WTC11 (cell line): ENCODE data around the gene MZT1. TPM values are rescaled to one million over a fixed set of nuclear protein-coding genes. Genes with fewer than 3 reads are reported as not detected.

Experiments
- ATAC-seq: fragments of 200-7000 bp; cut with Tn5 transposase; 2 replicates; pipeline ENCODE4 v1.10.0; 2021; ENCODE audit warnings: mild to moderate bottlenecking, moderate library complexity
- CTCF ChIA-PET: fragments of 300-600 bp; sonication (Branson Sonifier 250); formaldehyde crosslinking; loops from one replicate; lab custom pipeline; 2021; ENCODE audit warnings: antibody characterized with exemption; lab: Charles Lee
- POLR2A ChIA-PET: fragments of 350-600 bp; sonication (Branson Sonifier 250); formaldehyde crosslinking; loops from one replicate; lab custom pipeline; 2021; ENCODE audit warnings: antibody characterized with exemption; lab: Charles Lee
- DNase-seq: peaks from one replicate; pipeline ENCODE4 v3.0.0; 2021; ENCODE audit warnings: low spot score
- H3K27ac Mint-ChIP-seq: 2 replicates; pipeline ENCODE4 v1.8.0; 2021; ENCODE audit warnings: mixed read lengths
- H3K27me3 Mint-ChIP-seq: 2 replicates; pipeline ENCODE4 v1.8.0; 2021; ENCODE audit warnings: low read depth, mild to moderate bottlenecking, moderate library complexity, mixed read lengths
- H3K36me3 Mint-ChIP-seq: 2 replicates; pipeline ENCODE4 v1.8.0; 2021; ENCODE audit warnings: mixed read lengths
- H3K4me1 Mint-ChIP-seq: 2 replicates; pipeline ENCODE4 v1.8.0; 2022; ENCODE audit warnings: mixed read lengths
- H3K4me3 Mint-ChIP-seq: 2 replicates; pipeline ENCODE4 v1.8.0; 2021; ENCODE audit warnings: mild to moderate bottlenecking, moderate library complexity, mixed read lengths
- H3K9me3 Mint-ChIP-seq: 2 replicates; pipeline ENCODE4 v1.8.0; 2021; ENCODE audit warnings: mixed read lengths
- CBFB ChIP-seq: sonication (generic); formaldehyde crosslinking; IDR thresholded peaks from 2 replicates; pipeline ENCODE4 v1.8.1; 2022; ENCODE audit warnings: mild to moderate bottlenecking, low read depth, missing genetic modification reagents
- CDX4 ChIP-seq: fragments of 250-450 bp; sonication (Bioruptor Pico); IDR thresholded peaks from 2 replicates; pipeline ENCODE4 v1.9.0; 2021; ENCODE audit warnings: moderate library complexity, mild to moderate bottlenecking, inconsistent platforms, borderline replicate concordance
- E2F4 ChIP-seq: sonication (generic); formaldehyde crosslinking; IDR thresholded peaks from 2 replicates; pipeline ENCODE4 v1.8.1; 2022; ENCODE audit warnings: low read depth, mild to moderate bottlenecking, moderate library complexity, missing genetic modification reagents, borderline replicate concordance
- ELF4 ChIP-seq: sonication (generic); formaldehyde crosslinking; IDR thresholded peaks from 2 replicates; pipeline ENCODE4 v1.8.1; 2022; ENCODE audit warnings: low read depth, mild to moderate bottlenecking, moderate library complexity, missing genetic modification reagents
- ESRRA ChIP-seq: sonication (generic); formaldehyde crosslinking; IDR thresholded peaks from 2 replicates; pipeline ENCODE4 v1.8.1; 2022; ENCODE audit warnings: mild to moderate bottlenecking, missing genetic modification reagents, borderline replicate concordance
- FOXJ3 ChIP-seq: sonication (generic); formaldehyde crosslinking; IDR thresholded peaks from 2 replicates; pipeline ENCODE4 v1.9.0; 2021; ENCODE audit warnings: missing genetic modification reagents, mild to moderate bottlenecking, borderline replicate concordance
- FOXP1 ChIP-seq: sonication (generic); formaldehyde crosslinking; IDR thresholded peaks from 2 replicates; pipeline ENCODE4 v1.8.0; 2022; ENCODE audit warnings: missing genetic modification reagents, mild to moderate bottlenecking, moderate library complexity, borderline replicate concordance
- MYBL2 ChIP-seq: sonication (generic); formaldehyde crosslinking; IDR thresholded peaks from 2 replicates; pipeline ENCODE4 v1.8.1; 2023; ENCODE audit warnings: mild to moderate bottlenecking, moderate library complexity, missing genetic modification reagents
- NFATC4 ChIP-seq: fragments of 250-450 bp; sonication (Bioruptor Pico); IDR thresholded peaks from 2 replicates; pipeline ENCODE4 v1.9.0; 2021; ENCODE audit warnings: mild to moderate bottlenecking
- NR2C2 ChIP-seq: sonication (generic); formaldehyde crosslinking; IDR thresholded peaks from 2 replicates; pipeline ENCODE4 v1.8.0; 2022; ENCODE audit warnings: mild to moderate bottlenecking, missing genetic modification reagents
- PREB ChIP-seq: sonication (generic); formaldehyde crosslinking; IDR thresholded peaks from 2 replicates; pipeline ENCODE4 v1.8.1; 2022; ENCODE audit warnings: mild to moderate bottlenecking, missing genetic modification reagents, moderate library complexity, borderline replicate concordance
- RORB ChIP-seq: fragments of 250-450 bp; sonication (Bioruptor Pico); IDR thresholded peaks from 2 replicates; pipeline ENCODE4 v1.9.0; 2021; ENCODE audit warnings: mild to moderate bottlenecking
- SP1 ChIP-seq: sonication (generic); formaldehyde crosslinking; conservative IDR thresholded peaks from 2 replicates; pipeline ENCODE4 v1.8.1; 2022; ENCODE audit warnings: missing genetic modification reagents
- TP53 ChIP-seq: sonication (generic); formaldehyde crosslinking; IDR thresholded peaks from 2 replicates; pipeline ENCODE4 v1.8.1; 2023; ENCODE audit warnings: mild to moderate bottlenecking, missing genetic modification reagents
- ZNF138 ChIP-seq: sonication (generic); formaldehyde crosslinking; conservative IDR thresholded peaks from 2 replicates; pipeline ENCODE4 v1.8.1; 2022; ENCODE audit warnings: mild to moderate bottlenecking, moderate library complexity, missing genetic modification reagents
- ZNF396 ChIP-seq: fragments of 250-450 bp; sonication (Bioruptor Pico); IDR thresholded peaks from 2 replicates; pipeline ENCODE4 v1.8.0; 2021; ENCODE audit warnings: mild to moderate bottlenecking, moderate library complexity, borderline replicate concordance
- ZNF416 ChIP-seq: fragments of 250-450 bp; sonication (Bioruptor Pico); IDR thresholded peaks from 2 replicates; pipeline ENCODE4 v1.9.0; 2021; ENCODE audit warnings: mild to moderate bottlenecking, inconsistent platforms
- ZNF423 ChIP-seq: fragments of 250-450 bp; sonication (Bioruptor Pico); IDR thresholded peaks from 2 replicates; pipeline ENCODE4 v2.1.2; 2022; ENCODE audit warnings: mild to moderate bottlenecking, moderate library complexity
- ZNF425 ChIP-seq: fragments of 250-450 bp; sonication (Bioruptor Pico); conservative IDR thresholded peaks from 2 replicates; pipeline ENCODE4 v1.9.0; 2021; ENCODE audit warnings: mild to moderate bottlenecking
- total RNA-seq: library from RNA; stranded (reverse); gene quantifications from 3 replicates; pipeline ENCODE4 v1.2.3, GENCODE V29; 2021
- TF ChIP-seq, protein P1 (sequence below): fragments of 250-450 bp; sonication (Bioruptor Pico); IDR thresholded peaks from 2 replicates; pipeline ENCODE4 v1.9.0; 2021; ENCODE audit warnings: mild to moderate bottlenecking
- TF ChIP-seq, protein P2 (sequence below): sonication (generic); formaldehyde crosslinking; IDR thresholded peaks from 2 replicates; pipeline ENCODE4 v1.8.0; 2022; ENCODE audit warnings: mild to moderate bottlenecking, missing genetic modification reagents
- TF ChIP-seq, protein P3 (sequence below): fragments of 250-450 bp; sonication (Bioruptor Pico); IDR thresholded peaks from 2 replicates; pipeline ENCODE4 v2.1.2; 2022; ENCODE audit warnings: mild to moderate bottlenecking, moderate library complexity
- TF ChIP-seq, protein P4 (sequence below): sonication (generic); formaldehyde crosslinking; IDR thresholded peaks from 2 replicates; pipeline ENCODE4 v1.8.1; 2023; ENCODE audit warnings: mild to moderate bottlenecking, missing genetic modification reagents
- TF ChIP-seq, protein P5 (sequence below): fragments of 250-450 bp; sonication (Bioruptor Pico); IDR thresholded peaks from 2 replicates; pipeline ENCODE4 v1.9.0; 2021; ENCODE audit warnings: mild to moderate bottlenecking

Gene MZT1
- total RNA-seq, 1 experiment from 2014 or later: 23.5 TPM

DNA sequence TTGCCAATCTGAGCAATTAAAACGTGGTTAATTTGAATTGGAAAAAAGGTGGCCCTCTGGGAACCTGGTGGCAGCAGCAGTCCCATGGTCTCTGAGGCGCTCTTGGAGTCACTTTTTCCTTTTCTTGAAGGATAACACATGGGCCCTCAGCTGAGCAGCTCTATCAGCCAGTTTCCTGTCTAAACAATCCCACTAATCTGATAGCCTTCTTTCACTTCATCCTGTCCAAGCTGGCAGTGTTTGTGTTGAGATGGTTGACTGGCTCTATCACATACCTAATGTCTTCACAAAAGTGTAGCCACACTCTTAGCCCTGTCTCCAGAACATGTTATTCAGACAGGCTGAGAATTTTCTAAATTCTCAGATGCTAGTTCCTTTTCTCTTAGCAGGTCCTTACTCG lies 10.7 kb downstream of the MZT1 start:
- Mint-ChIP-seq H3K27me3 (no peaks in the 10 kb centered on the region), H3K36me3 (peaks cover 56% of the 10 kb centered on the region), H3K27ac (no peak overlapping the region), H3K4me3 (no peak overlapping the region), H3K4me1 (no peaks in the 10 kb centered on the region), H3K9me3 (peaks cover 27% of the 10 kb centered on the region)
- DNase-seq: no peak
- POLR2A ChIA-PET: no interaction called here
- CTCF ChIA-PET: no interaction called here
- TF ChIP-seq NR2C2 (CRISPR knock-in tag): no peak
- TF ChIP-seq, protein P1, sequence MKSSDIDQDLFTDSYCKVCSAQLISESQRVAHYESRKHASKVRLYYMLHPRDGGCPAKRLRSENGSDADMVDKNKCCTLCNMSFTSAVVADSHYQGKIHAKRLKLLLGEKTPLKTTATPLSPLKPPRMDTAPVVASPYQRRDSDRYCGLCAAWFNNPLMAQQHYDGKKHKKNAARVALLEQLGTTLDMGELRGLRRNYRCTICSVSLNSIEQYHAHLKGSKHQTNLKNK (CRISPR knock-in tag): no peak
- TF ChIP-seq ZNF423 (CRISPR knock-in tag): no peak
- TF ChIP-seq, protein P2, sequence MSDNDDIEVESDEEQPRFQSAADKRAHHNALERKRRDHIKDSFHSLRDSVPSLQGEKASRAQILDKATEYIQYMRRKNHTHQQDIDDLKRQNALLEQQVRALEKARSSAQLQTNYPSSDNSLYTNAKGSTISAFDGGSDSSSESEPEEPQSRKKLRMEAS (CRISPR knock-in tag): no peak
- no peak for TF ChIP-seq FOXP1
- no peak for TF ChIP-seq ZNF416 (CRISPR knock-in tag)
- TF ChIP-seq SP1 (CRISPR knock-in tag): no peak
- TF ChIP-seq, protein P3, sequence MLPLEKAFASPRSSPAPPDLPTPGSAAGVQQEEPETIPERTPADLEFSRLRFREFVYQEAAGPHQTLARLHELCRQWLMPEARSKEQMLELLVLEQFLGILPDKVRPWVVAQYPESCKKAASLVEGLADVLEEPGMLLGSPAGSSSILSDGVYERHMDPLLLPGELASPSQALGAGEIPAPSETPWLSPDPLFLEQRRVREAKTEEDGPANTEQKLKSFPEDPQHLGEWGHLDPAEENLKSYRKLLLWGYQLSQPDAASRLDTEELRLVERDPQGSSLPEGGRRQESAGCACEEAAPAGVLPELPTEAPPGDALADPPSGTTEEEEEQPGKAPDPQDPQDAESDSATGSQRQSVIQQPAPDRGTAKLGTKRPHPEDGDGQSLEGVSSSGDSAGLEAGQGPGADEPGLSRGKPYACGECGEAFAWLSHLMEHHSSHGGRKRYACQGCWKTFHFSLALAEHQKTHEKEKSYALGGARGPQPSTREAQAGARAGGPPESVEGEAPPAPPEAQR: no peak
- TF ChIP-seq PREB (CRISPR knock-in tag): no peak
- TF ChIP-seq E2F4 (CRISPR knock-in tag): no peak
- no peak for TF ChIP-seq CDX4 (CRISPR knock-in tag)
- TF ChIP-seq TP53 (CRISPR knock-in tag): no peak
- TF ChIP-seq FOXJ3 (CRISPR knock-in tag): no peak
- no peak for TF ChIP-seq MYBL2 (CRISPR knock-in tag)
- no peak for TF ChIP-seq NFATC4
- TF ChIP-seq CBFB (CRISPR knock-in tag): no peak
- TF ChIP-seq, protein P4, sequence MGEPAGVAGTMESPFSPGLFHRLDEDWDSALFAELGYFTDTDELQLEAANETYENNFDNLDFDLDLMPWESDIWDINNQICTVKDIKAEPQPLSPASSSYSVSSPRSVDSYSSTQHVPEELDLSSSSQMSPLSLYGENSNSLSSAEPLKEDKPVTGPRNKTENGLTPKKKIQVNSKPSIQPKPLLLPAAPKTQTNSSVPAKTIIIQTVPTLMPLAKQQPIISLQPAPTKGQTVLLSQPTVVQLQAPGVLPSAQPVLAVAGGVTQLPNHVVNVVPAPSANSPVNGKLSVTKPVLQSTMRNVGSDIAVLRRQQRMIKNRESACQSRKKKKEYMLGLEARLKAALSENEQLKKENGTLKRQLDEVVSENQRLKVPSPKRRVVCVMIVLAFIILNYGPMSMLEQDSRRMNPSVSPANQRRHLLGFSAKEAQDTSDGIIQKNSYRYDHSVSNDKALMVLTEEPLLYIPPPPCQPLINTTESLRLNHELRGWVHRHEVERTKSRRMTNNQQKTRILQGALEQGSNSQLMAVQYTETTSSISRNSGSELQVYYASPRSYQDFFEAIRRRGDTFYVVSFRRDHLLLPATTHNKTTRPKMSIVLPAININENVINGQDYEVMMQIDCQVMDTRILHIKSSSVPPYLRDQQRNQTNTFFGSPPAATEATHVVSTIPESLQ (CRISPR knock-in tag): no peak
- no peak for TF ChIP-seq ZNF396
- ATAC-seq: no peak

DNA sequence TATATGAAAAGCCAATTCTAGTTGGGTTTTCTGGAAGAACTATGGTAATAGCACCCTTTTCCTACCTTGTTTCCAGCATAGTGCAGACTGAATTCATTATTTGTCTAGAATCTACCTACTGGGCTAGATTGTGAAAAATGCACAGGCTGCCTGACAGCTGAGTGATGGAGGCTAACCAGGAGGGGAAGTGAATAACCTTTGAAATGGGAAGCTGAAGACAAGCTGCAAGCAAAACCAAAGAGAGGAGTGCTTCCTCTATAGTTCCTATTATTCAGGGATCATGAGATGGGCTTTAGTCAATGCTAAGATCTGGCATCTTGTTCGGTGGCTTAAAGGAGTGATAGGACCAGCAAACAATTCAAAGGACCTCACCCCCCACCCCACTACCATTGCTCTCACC lies 26.9 kb downstream of the MZT1 start:
- DNase-seq (no peak), ATAC-seq (no peak)
- H3K9me3 Mint-ChIP-seq: peaks cover 5% of the 10 kb centered on the region
- peaks cover 7% of the 10 kb centered on the region for H3K36me3 Mint-ChIP-seq
- no peak overlapping the region for H3K4me3 Mint-ChIP-seq
- ChIA-PET CTCF (no interaction called here), POLR2A (no interaction called here)
- H3K4me1 Mint-ChIP-seq: no peaks in the 10 kb centered on the region
- no peaks in the 10 kb centered on the region for H3K27me3 Mint-ChIP-seq
- H3K27ac Mint-ChIP-seq: no peak overlapping the region
- TF ChIP-seq, protein P5, sequence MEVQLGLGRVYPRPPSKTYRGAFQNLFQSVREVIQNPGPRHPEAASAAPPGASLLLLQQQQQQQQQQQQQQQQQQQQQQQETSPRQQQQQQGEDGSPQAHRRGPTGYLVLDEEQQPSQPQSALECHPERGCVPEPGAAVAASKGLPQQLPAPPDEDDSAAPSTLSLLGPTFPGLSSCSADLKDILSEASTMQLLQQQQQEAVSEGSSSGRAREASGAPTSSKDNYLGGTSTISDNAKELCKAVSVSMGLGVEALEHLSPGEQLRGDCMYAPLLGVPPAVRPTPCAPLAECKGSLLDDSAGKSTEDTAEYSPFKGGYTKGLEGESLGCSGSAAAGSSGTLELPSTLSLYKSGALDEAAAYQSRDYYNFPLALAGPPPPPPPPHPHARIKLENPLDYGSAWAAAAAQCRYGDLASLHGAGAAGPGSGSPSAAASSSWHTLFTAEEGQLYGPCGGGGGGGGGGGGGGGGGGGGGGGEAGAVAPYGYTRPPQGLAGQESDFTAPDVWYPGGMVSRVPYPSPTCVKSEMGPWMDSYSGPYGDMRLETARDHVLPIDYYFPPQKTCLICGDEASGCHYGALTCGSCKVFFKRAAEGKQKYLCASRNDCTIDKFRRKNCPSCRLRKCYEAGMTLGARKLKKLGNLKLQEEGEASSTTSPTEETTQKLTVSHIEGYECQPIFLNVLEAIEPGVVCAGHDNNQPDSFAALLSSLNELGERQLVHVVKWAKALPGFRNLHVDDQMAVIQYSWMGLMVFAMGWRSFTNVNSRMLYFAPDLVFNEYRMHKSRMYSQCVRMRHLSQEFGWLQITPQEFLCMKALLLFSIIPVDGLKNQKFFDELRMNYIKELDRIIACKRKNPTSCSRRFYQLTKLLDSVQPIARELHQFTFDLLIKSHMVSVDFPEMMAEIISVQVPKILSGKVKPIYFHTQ (CRISPR knock-in tag): no peak
- TF ChIP-seq RORB (no peak), ZNF425 (CRISPR knock-in tag) (no peak), ESRRA (CRISPR knock-in tag) (no peak), MYBL2 (CRISPR knock-in tag) (no peak), FOXJ3 (CRISPR knock-in tag) (no peak), ZNF138 (no peak), ELF4 (no peak)
